ENCODE results near the gene CBY2. TPM values are rescaled to one million over a fixed set of nuclear protein-coding genes. Genes with fewer than 3 reads are reported as not detected.

The CBY2 gene
- total and polyA plus RNA-seq, 4 donors: not detected

DNA sequence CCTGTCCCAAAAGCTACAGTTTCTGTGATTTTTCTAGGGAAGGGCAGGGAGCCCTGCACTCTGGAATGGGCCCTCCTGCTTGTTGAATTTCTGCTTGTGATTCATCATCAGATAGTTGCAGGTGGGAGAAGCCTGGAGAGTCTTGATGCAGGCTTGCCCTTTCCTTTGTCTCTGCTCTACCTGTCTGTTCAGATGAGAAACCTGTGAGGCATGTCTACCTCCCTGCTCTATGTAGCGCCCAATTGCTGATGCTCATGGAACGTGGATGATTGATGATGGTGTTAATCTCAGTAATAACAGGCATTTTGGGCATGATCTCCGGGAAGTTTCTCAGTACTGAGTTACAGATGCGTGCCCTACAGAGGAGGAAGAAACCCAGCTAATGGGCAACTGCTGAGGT, 10.9 kb upstream of the CBY2 start:
- H3K9ac ChIP-seq (ENCODE audit: insufficient read depth in 1 of 2, low read length in 2 of 2): no peak overlapping the region

DNA sequence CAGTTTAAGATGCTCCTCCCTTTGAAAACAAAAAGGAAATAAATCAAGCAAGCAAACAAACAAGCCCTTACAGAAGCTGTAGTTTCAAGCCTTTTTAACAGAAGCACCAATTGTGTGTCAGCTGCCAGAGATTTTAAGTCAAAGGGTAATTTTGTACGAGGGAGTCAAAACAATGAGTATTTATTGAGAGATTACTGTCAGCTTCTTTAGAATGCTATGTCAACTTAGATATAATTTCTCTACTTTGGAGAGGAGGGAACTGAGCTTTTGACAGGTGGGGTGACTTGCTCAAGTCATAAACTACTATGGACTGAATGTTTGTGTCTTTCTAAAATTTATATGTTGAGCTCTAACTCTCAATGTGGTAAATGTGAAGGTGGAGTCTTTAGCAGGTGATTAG, 10.5 kb upstream of the CBY2 start:
- WGBS, 2 donors: 66 to 67% methylated on average over 1 of the region's 1 CpG
- TF ChIP-seq, protein P1, sequence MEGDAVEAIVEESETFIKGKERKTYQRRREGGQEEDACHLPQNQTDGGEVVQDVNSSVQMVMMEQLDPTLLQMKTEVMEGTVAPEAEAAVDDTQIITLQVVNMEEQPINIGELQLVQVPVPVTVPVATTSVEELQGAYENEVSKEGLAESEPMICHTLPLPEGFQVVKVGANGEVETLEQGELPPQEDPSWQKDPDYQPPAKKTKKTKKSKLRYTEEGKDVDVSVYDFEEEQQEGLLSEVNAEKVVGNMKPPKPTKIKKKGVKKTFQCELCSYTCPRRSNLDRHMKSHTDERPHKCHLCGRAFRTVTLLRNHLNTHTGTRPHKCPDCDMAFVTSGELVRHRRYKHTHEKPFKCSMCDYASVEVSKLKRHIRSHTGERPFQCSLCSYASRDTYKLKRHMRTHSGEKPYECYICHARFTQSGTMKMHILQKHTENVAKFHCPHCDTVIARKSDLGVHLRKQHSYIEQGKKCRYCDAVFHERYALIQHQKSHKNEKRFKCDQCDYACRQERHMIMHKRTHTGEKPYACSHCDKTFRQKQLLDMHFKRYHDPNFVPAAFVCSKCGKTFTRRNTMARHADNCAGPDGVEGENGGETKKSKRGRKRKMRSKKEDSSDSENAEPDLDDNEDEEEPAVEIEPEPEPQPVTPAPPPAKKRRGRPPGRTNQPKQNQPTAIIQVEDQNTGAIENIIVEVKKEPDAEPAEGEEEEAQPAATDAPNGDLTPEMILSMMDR (IDR thresholded peaks at IDR 0.05; ENCODE audit: control extremely low read depth, extremely low read depth): no peak
- Histone ChIP-seq H3K4me1 (ENCODE audit: control insufficient read depth in 5 of 5, insufficient read depth in 5 of 5, low read length in 5 of 5) (peaks cover 0 to 2% (median 0%) of the 10 kb centered on the region in 5 donors), H3K9ac (ENCODE audit: insufficient read depth in 1 of 2, low read length in 2 of 2) (no peak overlapping the region), H3K4me3 (no peak overlapping the region), H3K27me3 (ENCODE audit: control insufficient read depth in 3 of 3, insufficient read depth in 3 of 3, low read length in 2 of 3) (peaks cover 0 to 4% (median 0%) of the 10 kb centered on the region in 3 donors), H3K9me3 (ENCODE audit: control insufficient read depth in 4 of 4, insufficient read depth in 3 of 4, low read length in 3 of 4) (peaks cover 0 to 3% (median 0%) of the 10 kb centered on the region in 4 donors), H3K36me3 (ENCODE audit: control insufficient read depth in 4 of 4, insufficient read depth in 4 of 4, low read length in 4 of 4) (no peaks in the 10 kb centered on the region), H3K27ac (ENCODE audit: low read depth in 1 of 2, low read length in 1 of 2) (no peak overlapping the region)
- ATAC-seq (ENCODE audit: insufficient read depth, low FRiP score) (no peak), DNase-seq (no peak)

More for the DNA sequence above, 10.9 kb upstream of the CBY2 start:
- Histone ChIP-seq H3K4me3 (no peak overlapping the region), H3K27me3 (ENCODE audit: control insufficient read depth in 3 of 3, insufficient read depth in 3 of 3, low read length in 2 of 3) (peaks cover 0 to 4% (median 0%) of the 10 kb centered on the region in 3 donors), H3K27ac (ENCODE audit: low read depth in 1 of 2, low read length in 1 of 2) (no peak overlapping the region), H3K36me3 (ENCODE audit: control insufficient read depth in 4 of 4, insufficient read depth in 4 of 4, low read length in 4 of 4) (no peaks in the 10 kb centered on the region), H3K4me1 (ENCODE audit: control insufficient read depth in 5 of 5, insufficient read depth in 5 of 5, low read length in 5 of 5) (peaks cover 0 to 2% (median 0%) of the 10 kb centered on the region in 5 donors), H3K9me3 (ENCODE audit: control insufficient read depth in 4 of 4, insufficient read depth in 3 of 4, low read length in 3 of 4) (peaks cover 0 to 3% (median 0%) of the 10 kb centered on the region in 4 donors)
- WGBS, 2 donors: 92 to 98% methylated on average over 4 of the region's 4 CpGs
- TF ChIP-seq, protein P1 (IDR thresholded peaks at IDR 0.05; ENCODE audit: control extremely low read depth, extremely low read depth): no peak
- DNase-seq (no peak), ATAC-seq (ENCODE audit: insufficient read depth, low FRiP score) (no peak)

DNA sequence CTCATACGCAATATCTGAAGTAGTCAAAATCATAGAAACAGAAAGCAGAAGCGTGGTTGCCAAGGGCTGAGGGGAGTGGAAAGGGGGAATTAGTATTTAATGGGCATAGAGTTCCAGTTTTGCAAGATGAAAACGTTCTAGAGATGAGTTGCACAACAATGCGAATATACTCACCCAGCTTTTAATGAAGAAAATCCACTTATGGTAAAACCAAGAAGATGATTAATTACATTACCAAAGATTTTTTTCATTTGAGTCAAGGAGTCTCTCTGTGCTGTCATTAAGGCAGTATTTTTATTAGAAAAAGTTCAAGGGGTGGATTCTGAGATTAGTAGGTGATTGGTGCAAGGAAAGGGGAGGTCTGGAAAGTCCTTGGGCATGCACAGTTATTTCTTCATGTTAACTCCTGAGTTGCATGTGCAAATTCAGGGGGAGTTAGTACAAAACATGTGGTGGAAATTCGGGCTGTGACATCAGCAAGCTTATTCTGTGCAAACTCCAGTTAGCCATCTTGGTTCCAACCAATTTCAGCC, 6.9 kb upstream of the CBY2 start:
- Histone ChIP-seq H3K27me3 (ENCODE audit: control insufficient read depth in 3 of 3, insufficient read depth in 3 of 3, low read length in 2 of 3) (no peaks in the 10 kb centered on the region), H3K27ac (ENCODE audit: low read depth in 1 of 2, low read length in 1 of 2) (no peak overlapping the region), H3K9me3 (ENCODE audit: control insufficient read depth in 4 of 4, insufficient read depth in 3 of 4, low read length in 3 of 4) (no peaks in the 10 kb centered on the region), H3K4me3 (no peak overlapping the region), H3K4me1 (ENCODE audit: control insufficient read depth in 5 of 5, insufficient read depth in 5 of 5, low read length in 5 of 5) (peaks cover 0 to 2% (median 0%) of the 10 kb centered on the region in 5 donors), H3K9ac (ENCODE audit: insufficient read depth in 1 of 2, low read length in 2 of 2) (no peak overlapping the region), H3K36me3 (ENCODE audit: control insufficient read depth in 4 of 4, insufficient read depth in 4 of 4, low read length in 4 of 4) (no peaks in the 10 kb centered on the region)
- TF ChIP-seq, protein P1 (IDR thresholded peaks at IDR 0.05; ENCODE audit: control extremely low read depth, extremely low read depth): no peak
- 23 to 46% methylated on average over 5 of the region's 5 CpGs for WGBS, 2 donors
- ATAC-seq (ENCODE audit: insufficient read depth, low FRiP score): peak; percentile 41
- peak in 2 of 3 donors; percentile 22 to 55 for DNase-seq
